Kidney (tissue), 14 donors: ENCODE measurements around the gene PPP1R14B. TPM values are rescaled to one million over a fixed set of nuclear protein-coding genes. Genes with fewer than 3 reads are reported as not detected.

Experiments used
- DNase-seq, 5 donors: peaks; one replicate each; pipeline ENCODE4 v3.0.0-alpha.2; 2013 to 2020
- FAIRE-seq: peaks from 2 replicates; lab custom pipeline; 2012; peaks lifted over from hg19 to GRCh38; lab: Jason Lieb, UNC
- H3K27ac ChIP-seq, 2 donors: one replicate each; pipeline ENCODE4 v1.7.0; 2013; ENCODE audit warnings: low read depth in 2 of 2, low read length in 2 of 2, inconsistent platforms in 1 of 2
- H3K27me3 ChIP-seq: one replicate; pipeline ENCODE4 v1.7.1; 2013; ENCODE audit warnings: low read length, inconsistent platforms; ENCODE audit not compliant: control insufficient read depth, insufficient read depth
- H3K36me3 ChIP-seq, 3 donors: one replicate each; pipeline versions ENCODE4 v1.7.0 to v1.7.1; 2013; ENCODE audit warnings: low read length in 3 of 3, control low read depth in 1 of 3, inconsistent platforms in 1 of 3; ENCODE audit not compliant: insufficient read depth in 3 of 3, control insufficient read depth in 2 of 3
- H3K4me1 ChIP-seq, 3 donors: one replicate each; pipeline versions ENCODE4 v1.7.0 to v1.7.1; 2013; ENCODE audit warnings: low read length in 3 of 3, inconsistent platforms in 1 of 3, low read depth in 1 of 3; ENCODE audit not compliant: control insufficient read depth in 2 of 3, insufficient read depth in 2 of 3
- H3K4me3 ChIP-seq, 3 donors: one replicate each; pipeline versions ENCODE4 v1.7.0 to v1.8.1; 2013; ENCODE audit warnings: low read length in 3 of 3, control low read depth in 1 of 3, inconsistent platforms in 1 of 3
- H3K9ac ChIP-seq, 3 donors: one replicate each; pipeline versions ENCODE4 v1.7.0 to v1.7.1; 2013; ENCODE audit warnings: low read length in 3 of 3, control low read depth in 1 of 3, inconsistent platforms in 1 of 3
- H3K9me3 ChIP-seq, 3 donors: one replicate each; pipeline versions ENCODE4 v1.7.0 to v1.7.1; 2013; ENCODE audit warnings: low read length in 3 of 3, control low read depth in 1 of 3, inconsistent platforms in 1 of 3; ENCODE audit not compliant: control insufficient read depth in 2 of 3, insufficient read depth in 1 of 3
- CTCF ChIP-seq: IDR thresholded peaks from 3 replicates; pipeline ENCODE4 v1.5.1; 2012; ENCODE audit warnings: mild to moderate bottlenecking, moderate library complexity, borderline replicate concordance; ENCODE audit not compliant: insufficient read depth; ENCODE audit errors: extremely low read depth
- intact Hi-C: fragments of 100-400 bp; cut with DNase I; formaldehyde crosslinking; loops from one replicate; pipeline ENCODE4 v1.11.1; 2022
- polyA plus RNA-seq: library from polyadenylated mRNA; stranded (reverse); fragments of 350-450 nt; fragmentation: Illumina TruSeq; extraction: RNeasy Lipid Tissue Mini Kit (QIAGEN cat#74804); gene quantifications from one replicate; pipeline ENCODE4 v1.2.3, GENCODE V29; 2014; ENCODE audit warnings: low read depth, low replicate concordance; ENCODE audit not compliant: insufficient read depth
- total RNA-seq: library from RNA; stranded (reverse); fragmentation: NEBNext Ultra II Directional; extraction: Animal tissue kit (Norgen Biotek cat#: 25700); gene quantifications from one replicate; pipeline ENCODE4 v1.2.1, GENCODE V29; 2021
- donor health status: control.
- donor health status: control.
- donor health status: control.
- donor health status: control.
- donor health status: control.
- donor health status: DM: yes; HTN: yes; CAD: no.
- donor health status: Normal renal cell carcinoma (clear cell type).

Gene PPP1R14B
- total and polyA plus RNA-seq, 2 donors from 2014 or later, result 86.5 to 145 TPM

- peak in 1 of 5 donors; percentile 42 for DNase-seq
- Histone ChIP-seq H3K9me3 (no peaks in the 10 kb centered on the region), H3K27me3 (no peaks in the 10 kb centered on the region), H3K36me3 (no peaks in the 10 kb centered on the region), H3K9ac (no peak overlapping the region), H3K4me3 (no peak overlapping the region), H3K4me1 (peaks cover 0 to 5% (median 0%) of the 10 kb centered on the region in 3 donors), H3K27ac (no peak overlapping the region)
- TF ChIP-seq CTCF, result no peak
- FAIRE-seq, result no peak
- intact Hi-C loops, result no loop called here
These were observed 35.4 kb downstream of the PPP1R14B start for GRCh38 chr11:64211181-64211872.

GRCh38 chr11:64210301-64211020 is 36.3 kb downstream of the PPP1R14B start:
- TF ChIP-seq CTCF, result no peak
- Histone ChIP-seq H3K27me3 (no peaks in the 10 kb centered on the region), H3K27ac (no peak overlapping the region), H3K36me3 (peaks cover 0 to 4% (median 0%) of the 10 kb centered on the region in 3 donors), H3K4me3 (no peak overlapping the region), H3K9me3 (no peaks in the 10 kb centered on the region), H3K9ac (no peak overlapping the region), H3K4me1 (peaks cover 0 to 5% (median 0%) of the 10 kb centered on the region in 3 donors)
- DNase-seq (peak in 1 of 5 donors; percentile 32), FAIRE-seq (no peak)
- intact Hi-C loops, result no loop called here

- Histone ChIP-seq H3K9ac (no peak overlapping the region), H3K4me3 (no peak overlapping the region), H3K9me3 (no peaks in the 10 kb centered on the region), H3K36me3 (peaks cover 0 to 5% (median 0%) of the 10 kb centered on the region in 3 donors), H3K27ac (no peak overlapping the region), H3K4me1 (peaks cover 0 to 5% (median 0%) of the 10 kb centered on the region in 3 donors), H3K27me3 (no peaks in the 10 kb centered on the region)
- intact Hi-C loops, result no loop called here
- no peak for TF ChIP-seq CTCF
- DNase-seq, result no peak
- no peak for FAIRE-seq
These were observed 37.2 kb downstream of the PPP1R14B start for GRCh38 chr11:64209563-64209843.
